SKM-1 (cell line): Measurements from ENCODE around the gene UGT2B15.
"Not testable (repeated sequence)": the region's sequence is repeated elsewhere in the genome, so short reads cannot be mapped to it uniquely, and the experiment has no call there.

Experiments
- DNase-seq: peaks from one replicate; lab custom pipeline; 2025; ENCODE audit not compliant: unreplicated experiment; lab: John Stamatoyannopoulos, UW

The UGT2B15 gene

DNA sequence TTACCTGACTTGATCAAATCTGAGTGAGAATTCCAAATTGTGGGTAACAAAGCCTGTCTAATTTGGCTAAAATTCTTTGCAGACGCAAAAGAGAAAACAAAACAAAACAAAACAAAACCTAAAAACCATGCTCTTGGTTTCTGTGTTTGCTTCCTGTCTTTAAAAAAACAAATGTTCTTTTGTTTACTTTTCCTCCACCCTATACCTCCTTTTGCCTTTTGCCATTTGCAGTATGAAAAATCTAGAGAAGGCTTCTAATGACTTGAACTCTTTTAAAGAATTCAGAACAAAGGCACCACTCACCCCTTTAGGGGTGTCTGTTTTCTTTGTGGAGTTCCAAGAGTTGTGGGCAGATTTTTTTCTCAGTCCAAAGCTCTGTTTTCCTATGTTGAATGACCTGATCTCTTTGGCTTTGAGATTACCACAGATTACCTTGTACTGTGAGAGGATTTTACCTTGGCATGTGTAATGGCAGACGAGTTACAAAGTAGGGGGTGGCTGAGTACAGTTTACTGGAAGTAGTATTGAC, 13.9 kb downstream of the UGT2B15 start:
- not testable (repeated sequence) for DNase-seq

DNA sequence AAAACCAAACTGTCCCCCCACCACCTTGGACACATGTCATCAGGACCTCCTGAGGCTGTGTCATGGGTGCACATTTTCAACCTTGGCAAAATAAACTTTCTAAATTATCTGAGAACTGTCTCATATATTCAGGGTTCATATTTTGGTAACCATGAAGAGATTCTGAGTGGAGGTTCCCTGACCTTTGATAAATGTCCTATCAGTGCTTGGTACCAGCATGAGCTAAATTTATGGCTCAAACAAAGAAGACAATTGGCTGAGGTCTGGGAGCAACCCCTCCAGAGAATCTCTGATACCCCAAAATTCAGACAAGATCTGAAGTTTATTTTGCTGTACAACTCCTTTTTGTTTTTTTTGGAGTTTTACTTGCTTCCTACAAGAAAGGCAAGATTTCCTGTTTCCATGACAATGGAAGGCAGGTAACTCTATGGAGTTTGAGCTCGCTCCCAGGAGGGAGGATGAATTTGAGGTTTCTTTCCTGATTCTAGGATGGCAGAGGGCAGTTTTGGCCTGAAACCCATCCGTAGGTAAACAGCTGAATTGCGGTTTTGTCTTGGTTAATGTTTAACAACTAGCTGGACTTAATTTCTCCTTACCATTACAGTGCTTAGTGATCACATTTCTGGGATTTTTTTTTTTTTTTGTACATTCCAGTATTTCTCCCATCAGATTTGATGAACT, 14.5 kb downstream of the UGT2B15 start:
- DNase-seq = no peak

DNA sequence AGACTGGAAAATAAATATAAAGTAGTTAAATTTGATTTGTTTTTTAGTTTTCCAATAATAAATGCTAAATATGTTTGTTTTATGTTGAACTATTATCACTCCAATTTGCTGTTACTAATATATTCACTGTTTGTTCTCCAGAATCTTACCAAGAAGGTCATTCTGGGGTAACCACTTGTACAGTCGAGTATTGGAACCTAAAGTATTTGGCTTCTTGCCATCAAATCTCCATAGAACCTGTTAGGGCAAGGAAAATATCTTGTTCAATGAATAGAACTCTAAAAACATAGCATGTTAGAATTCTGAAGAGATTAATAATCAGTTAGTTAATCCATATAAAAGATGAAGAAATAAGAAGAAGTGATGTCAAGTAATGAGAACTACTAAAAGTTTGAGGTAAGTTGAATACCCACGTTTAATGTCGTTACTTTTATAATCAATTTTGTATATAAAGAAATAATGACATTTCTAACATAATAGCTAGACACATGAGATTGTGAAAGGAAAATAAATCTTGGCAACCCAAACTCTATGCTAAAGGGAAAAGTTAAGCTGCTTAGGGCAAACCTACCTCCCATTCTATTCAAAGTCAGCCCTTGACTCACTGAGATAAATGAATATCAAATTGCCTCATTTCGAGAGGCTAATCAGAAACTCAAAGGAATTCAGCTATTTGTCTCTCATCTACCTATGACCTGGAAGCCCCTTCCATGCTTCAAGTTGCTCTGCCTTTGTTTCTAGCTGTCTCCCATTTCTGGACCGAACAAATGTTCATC, 15.3 kb downstream of the UGT2B15 start:
- DNase-seq = no peak

DNA sequence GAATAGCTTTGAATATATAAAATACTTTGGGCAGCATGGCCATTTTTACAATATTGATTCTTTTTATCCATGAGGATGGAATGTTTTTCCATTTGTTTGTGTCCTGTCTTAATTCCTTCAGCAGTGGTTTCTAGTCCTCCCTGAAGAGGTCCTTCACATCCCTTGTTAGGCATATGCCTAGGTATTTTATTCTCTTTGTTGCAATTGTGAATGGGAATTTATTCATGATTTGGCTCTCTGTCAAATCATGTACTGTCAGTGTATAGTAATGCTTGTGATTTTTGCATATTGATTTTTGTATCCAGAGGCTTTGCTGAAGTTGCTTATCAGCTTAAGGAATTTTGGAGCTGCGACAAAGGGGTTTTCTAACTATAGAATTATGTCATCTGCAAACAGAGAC, 18.5 kb downstream of the UGT2B15 start:
- no peak for DNase-seq

DNA sequence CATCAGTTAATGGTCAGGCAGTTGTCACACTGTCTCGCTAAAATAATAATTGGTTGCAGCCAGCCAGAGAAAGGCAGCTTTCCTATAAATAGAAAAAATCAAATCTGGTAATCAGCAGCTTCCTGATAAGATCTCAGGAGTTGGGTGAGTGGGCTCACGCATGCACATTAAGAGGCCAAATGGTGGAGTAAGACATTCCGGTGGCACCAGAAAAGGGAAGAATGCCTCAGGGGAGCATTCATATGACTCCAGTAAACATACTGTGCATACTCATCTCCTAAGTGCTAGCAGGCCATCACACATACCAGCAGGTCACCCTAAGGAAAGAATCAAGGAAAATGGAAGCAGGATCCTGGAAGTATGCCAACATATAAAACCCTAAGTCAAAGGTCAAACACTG, 40.1 kb downstream of the UGT2B15 start:
- DNase-seq = no peak

DNA sequence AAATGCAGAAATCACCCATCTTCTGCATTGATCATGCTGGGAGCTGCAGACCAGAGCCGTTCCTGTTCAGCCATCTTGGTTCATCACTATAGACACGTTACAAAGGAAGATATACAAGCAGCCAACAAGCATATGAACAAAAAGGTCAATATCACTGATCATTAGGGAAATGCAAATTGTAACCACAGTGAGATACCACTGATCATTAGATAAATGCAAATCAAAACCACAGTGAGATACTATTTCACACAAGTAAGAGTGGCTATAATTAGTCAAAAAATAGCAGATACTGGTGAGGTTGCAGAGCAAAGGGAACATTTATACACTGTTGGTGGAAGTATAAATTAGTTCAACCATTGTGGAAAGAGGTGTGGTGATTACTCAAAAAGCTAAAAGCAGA, 47.7 kb downstream of the UGT2B15 start:
- not testable (repeated sequence) for DNase-seq

DNA sequence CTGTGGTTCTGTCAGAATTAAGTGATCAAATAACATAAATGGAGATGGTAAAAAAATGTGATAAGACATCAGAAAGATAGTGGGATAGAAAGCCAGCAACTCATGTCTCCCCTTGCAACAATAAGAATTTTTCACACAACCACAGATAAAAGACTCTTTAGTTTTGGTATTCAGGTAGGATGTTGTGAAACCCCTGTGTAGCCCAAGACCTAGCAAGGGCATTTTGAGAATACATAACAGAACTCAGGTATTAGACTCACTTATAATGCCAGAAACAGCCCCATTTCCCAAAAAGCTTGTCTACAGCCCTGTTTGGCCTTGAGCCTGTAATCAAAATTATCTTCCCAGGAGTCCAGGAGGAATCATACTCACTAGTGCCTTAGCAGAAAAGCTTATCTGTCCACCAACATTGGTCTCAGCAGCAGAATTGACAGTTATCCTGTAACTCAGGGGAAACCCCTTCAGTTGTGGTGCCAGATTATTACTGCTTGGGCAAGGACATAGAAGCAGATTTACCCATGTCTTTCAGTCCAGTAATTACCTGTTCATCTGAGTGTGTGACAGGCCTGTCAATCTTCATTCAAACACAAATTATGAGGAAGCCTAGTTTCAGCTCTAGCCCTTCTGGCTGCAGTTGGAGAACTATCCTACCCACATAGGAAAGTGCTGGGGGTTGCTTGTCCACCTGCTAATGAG, 53.3 kb downstream of the UGT2B15 start:
- no peak for DNase-seq

DNA sequence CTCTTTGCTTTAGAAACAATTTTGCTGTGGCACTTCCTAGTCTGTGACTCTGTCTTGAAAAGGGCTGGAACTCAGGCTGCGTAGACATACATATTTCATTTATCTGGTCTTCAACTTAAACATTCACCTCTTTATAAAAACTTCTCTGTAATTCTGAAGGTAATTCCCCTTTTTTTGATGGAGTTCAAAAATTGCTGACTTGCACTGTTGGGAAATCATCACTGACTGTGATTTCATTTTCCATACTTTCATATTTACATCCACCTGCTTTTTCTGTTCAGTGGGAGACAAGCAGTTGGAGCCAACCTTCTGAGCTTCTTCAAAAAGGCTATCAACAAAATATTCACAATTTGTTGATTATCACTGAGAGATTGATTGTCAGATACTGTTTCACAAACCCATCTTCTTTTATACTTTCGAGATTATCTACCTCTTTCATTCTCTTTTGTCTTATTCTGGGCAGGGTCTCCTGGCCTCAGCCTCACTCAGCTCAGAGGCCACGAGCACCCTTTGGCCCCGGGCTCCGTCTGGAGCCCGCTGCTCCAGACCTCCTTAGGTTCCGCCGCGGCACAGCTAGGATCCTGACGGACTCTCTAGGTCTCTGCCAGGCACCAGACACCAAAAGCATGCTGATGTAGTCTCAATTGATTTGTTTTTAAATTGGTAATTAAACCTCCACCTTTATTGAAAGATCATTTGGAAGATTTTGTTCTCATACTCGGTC, 54.6 kb downstream of the UGT2B15 start:
- DNase-seq = no peak

DNA sequence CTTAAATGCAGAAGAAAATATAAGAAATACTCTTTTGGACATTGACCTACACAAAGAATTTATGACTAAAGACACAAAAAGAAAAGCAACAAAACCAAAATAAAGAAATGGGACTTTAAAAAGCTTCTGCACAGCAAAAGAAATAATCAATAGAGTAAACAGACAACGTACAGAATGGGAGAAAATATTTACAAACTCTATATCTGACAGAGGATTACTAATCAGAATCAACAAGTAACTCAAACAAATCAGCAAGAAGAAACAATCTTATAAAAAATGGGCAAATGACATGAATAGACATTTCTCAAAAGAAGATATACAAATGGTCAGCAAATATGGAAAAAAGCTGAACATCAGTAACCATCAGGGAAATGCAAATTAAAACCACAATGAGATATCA, 56.7 kb downstream of the UGT2B15 start:
- DNase-seq = no peak

DNA sequence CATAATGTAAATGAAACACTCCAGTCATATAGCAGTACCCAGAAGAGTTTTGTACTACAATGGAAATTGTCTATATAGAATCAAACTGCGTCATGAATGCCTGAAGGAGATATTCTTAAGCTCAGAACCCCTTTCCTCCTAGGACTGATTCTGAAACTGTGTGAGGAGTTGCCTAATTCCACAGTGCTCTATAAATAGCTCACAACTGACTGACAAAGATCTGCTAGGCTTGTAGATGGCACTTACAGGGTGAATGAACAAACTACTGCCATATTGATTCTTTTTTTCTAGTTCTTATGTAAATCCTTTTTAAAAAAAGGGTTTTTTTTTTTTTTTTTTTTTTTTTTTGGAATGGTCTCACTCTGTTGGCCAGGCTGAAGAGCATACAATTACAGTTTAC, 64.2 kb downstream of the UGT2B15 start:
- DNase-seq = no peak

DNA sequence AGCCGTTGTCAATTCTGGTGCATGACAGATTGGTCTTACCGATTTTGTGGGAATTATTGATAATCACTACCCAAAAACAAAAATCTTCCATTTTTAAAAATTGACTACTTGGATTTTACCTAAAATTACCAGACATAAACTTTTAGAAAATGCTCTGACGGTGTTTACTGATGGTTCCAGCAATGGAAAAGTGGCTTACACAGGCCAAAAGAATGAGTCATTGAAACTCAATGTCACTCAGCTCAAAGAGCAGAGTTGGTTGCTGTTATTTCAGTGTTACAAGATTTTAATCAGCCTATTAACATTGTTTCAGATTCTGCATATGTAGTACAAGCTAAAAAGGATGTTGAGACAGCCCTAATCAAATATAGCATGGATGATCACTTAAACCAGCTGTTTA, 71.3 kb downstream of the UGT2B15 start:
- no peak for DNase-seq

DNA sequence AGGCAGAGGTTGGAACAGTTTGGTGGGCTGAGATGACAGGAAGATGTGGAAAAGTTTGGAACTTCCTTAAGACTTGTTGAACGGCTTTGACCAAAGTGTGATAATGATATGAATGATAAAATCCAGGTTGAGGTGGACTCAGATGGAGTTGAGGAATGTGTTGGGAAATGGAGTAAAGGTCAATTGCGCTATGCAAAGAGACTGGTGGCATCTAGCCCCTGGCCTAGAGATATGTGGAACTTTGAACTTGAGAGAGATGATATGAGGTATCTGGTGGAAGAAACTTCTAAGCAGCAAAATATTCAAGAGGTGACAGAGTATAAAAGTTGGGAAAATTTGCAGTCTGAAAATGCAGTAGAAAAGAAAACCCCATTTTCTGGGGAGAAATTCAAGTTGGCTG, 73.0 kb downstream of the UGT2B15 start:
- DNase-seq = no peak
